CD14-positive monocyte (primary cell): ENCODE data around the gene CES4A. TPM values are rescaled to one million over a fixed set of nuclear protein-coding genes. Genes with fewer than 3 reads are reported as not detected.

Experiments used
- DNase-seq, 3 donors: peaks; one replicate each; pipeline ENCODE4 v3.0.0-alpha.2; 2011 to 2022
- H2AFZ ChIP-seq: 2 replicates; pipeline ENCODE4 v1.6.0; 2012; ENCODE audit warnings: mild to moderate bottlenecking, low read depth, low read length, inconsistent platforms; ENCODE audit not compliant: insufficient read depth, poor library complexity, severe bottlenecking
- H3K27ac ChIP-seq, 2 donors: 1 replicate in 1 of 2; 2 replicates in 1 of 2; pipeline ENCODE4 v1.5.1; 2012 to 2013; ENCODE audit warnings: low read length in 2 of 2, control low read depth in 1 of 2, inconsistent platforms in 1 of 2, low read depth in 1 of 2, mild to moderate bottlenecking in 1 of 2
- H3K27me3 ChIP-seq, 2 donors: one replicate each; pipeline versions ENCODE4 v1.6.0 to v1.6.1; 2011 to 2013; ENCODE audit warnings: low read length in 2 of 2; ENCODE audit not compliant: control insufficient read depth in 2 of 2, insufficient read depth in 2 of 2
- H3K36me3 ChIP-seq, 2 donors: replicated peaks in 1 of 2; 1 replicate in 1 of 2; 2 replicates in 1 of 2; pipeline versions ENCODE4 v1.5.1 to v1.6.1; 2012 to 2013; ENCODE audit warnings: low read length in 2 of 2, control low read depth in 1 of 2, inconsistent platforms in 1 of 2, mild to moderate bottlenecking in 1 of 2; ENCODE audit not compliant: insufficient read depth in 2 of 2, control insufficient read depth in 1 of 2
- H3K4me1 ChIP-seq, 2 donors: 1 replicate in 1 of 2; 2 replicates in 1 of 2; pipeline versions ENCODE4 v1.5.1 to v1.6.1; 2012 to 2013; ENCODE audit warnings: low read length in 2 of 2, control low read depth in 1 of 2, inconsistent platforms in 1 of 2, mild to moderate bottlenecking in 1 of 2, moderate library complexity in 1 of 2; ENCODE audit not compliant: insufficient read depth in 2 of 2, control insufficient read depth in 1 of 2
- H3K4me2 ChIP-seq: replicated peaks from 2 replicates; pipeline ENCODE3; 2012; ENCODE audit warnings: low read length, moderate library complexity, mild to moderate bottlenecking; ENCODE audit not compliant: poor library complexity, severe bottlenecking; ENCODE audit errors: extremely low read depth
- H3K4me3 ChIP-seq, 3 experiments: fragments of 200-600 bp in 1 of 3; sonication (generic) in 1 of 3; replicated peaks in 1 of 3; 1 replicate in 2 of 3; 2 replicates in 1 of 3; pipeline ENCODE4 v1.5.1; 2011 to 2013; ENCODE audit warnings: low read length in 3 of 3, mild to moderate bottlenecking in 3 of 3, control low read depth in 2 of 3, low read depth in 2 of 3, inconsistent platforms in 1 of 3, moderate library complexity in 1 of 3
- H3K79me2 ChIP-seq: 2 replicates; pipeline ENCODE4 v1.6.0; 2012; ENCODE audit warnings: mild to moderate bottlenecking, control low read depth, inconsistent platforms, low read length, moderate library complexity; ENCODE audit not compliant: insufficient read depth
- H3K9ac ChIP-seq: 2 replicates; pipeline ENCODE4 v1.6.0; 2017; ENCODE audit warnings: low read length, mild to moderate bottlenecking; ENCODE audit not compliant: insufficient read depth, poor library complexity, severe bottlenecking
- H3K9me3 ChIP-seq, 2 donors: replicated peaks in 1 of 2; 1 replicate in 1 of 2; 2 replicates in 1 of 2; pipeline versions ENCODE4 v1.5.1 to v1.6.1; 2012 to 2013; ENCODE audit warnings: low read length in 2 of 2, control low read depth in 1 of 2; ENCODE audit not compliant: control insufficient read depth in 1 of 2, insufficient read depth in 1 of 2
- H4K20me1 ChIP-seq: 2 replicates; pipeline ENCODE4 v1.6.0; 2012; ENCODE audit warnings: mild to moderate bottlenecking, low read length, control low read depth, moderate library complexity; ENCODE audit not compliant: insufficient read depth
- H3K27ac Mint-ChIP-seq, 7 donors: one replicate each; pipeline ENCODE4 v1.8.0; 2020; ENCODE audit warnings: mild to moderate bottlenecking in 7 of 7, mixed read lengths in 7 of 7, moderate library complexity in 6 of 7, inconsistent platforms in 2 of 7
- H3K27me3 Mint-ChIP-seq, 3 donors: one replicate each; pipeline ENCODE4 v1.8.0; 2021 to 2022; ENCODE audit warnings: low read depth in 3 of 3, mild to moderate bottlenecking in 3 of 3, mixed read lengths in 3 of 3, moderate library complexity in 3 of 3, inconsistent platforms in 1 of 3
- H3K36me3 Mint-ChIP-seq, 2 donors: one replicate each; pipeline ENCODE4 v1.8.0; 2020; ENCODE audit warnings: mixed read lengths in 2 of 2, inconsistent platforms in 1 of 2, mild to moderate bottlenecking in 1 of 2
- H3K4me1 Mint-ChIP-seq: one replicate; pipeline ENCODE4 v1.8.0; 2020; ENCODE audit warnings: mild to moderate bottlenecking, mixed read lengths
- H3K4me3 Mint-ChIP-seq, 2 donors: one replicate each; pipeline ENCODE4 v1.8.0; 2020; ENCODE audit warnings: mild to moderate bottlenecking in 2 of 2, mixed read lengths in 2 of 2, moderate library complexity in 1 of 2
- H3K9me3 Mint-ChIP-seq, 7 donors: one replicate each; pipeline ENCODE4 v1.8.0; 2020 to 2022; ENCODE audit warnings: mixed read lengths in 7 of 7, mild to moderate bottlenecking in 6 of 7, moderate library complexity in 6 of 7, inconsistent platforms in 2 of 7
- CTCF ChIP-seq: fragments of 200-600 bp; IDR thresholded peaks from one replicate; pipeline ENCODE4 v1.8.0; 2022; ENCODE audit warnings: antibody characterized with exemption, mild to moderate bottlenecking
- WGBS: methylation state at CpG from one replicate; pipeline ENCODE4 v1.1.5; 2013; ENCODE audit warnings: missing lambda C conversion rate; ENCODE audit not compliant: insufficient coverage; 5-methylcytosine and 5-hydroxymethylcytosine counted together
- intact Hi-C, 2 donors: fragments of 100-400 bp; cut with micrococcal nuclease; formaldehyde crosslinking; loops; one replicate each; pipeline versions ENCODE4 v1.15.0 to v1.15.1; 2023
- polyA plus RNA-seq, 3 donors: library from polyadenylated mRNA; depleted of rRNA in 1 of 3; unstranded in 2 of 3; stranded (reverse) in 1 of 3; fragments of 300-500 nt in 2 of 3; fragments of >200 nt in 1 of 3; fragmentation: Illumina TruSeq in 2 of 3; gene quantifications; 1 replicate in 2 of 3; 2 replicates in 1 of 3; pipeline ENCODE4 v1.2.3, GENCODE V29; 2012 to 2021

Gene CES4A
- polyA plus RNA-seq, 3 donors = 3.3 to 47.6 (median 4.1) TPM

- peaks cover 0 to 6% of the 10 kb centered on the region in 2 donors for H3K27me3 ChIP-seq
- H3K4me1 ChIP-seq = no peaks in the 10 kb centered on the region
- Mint-ChIP-seq H3K27ac (no peak overlapping the region), H3K9me3 (no peaks in the 10 kb centered on the region), H3K36me3 (no peaks in the 10 kb centered on the region), H3K4me1 (peaks cover 7% of the 10 kb centered on the region), H3K27me3 (peaks cover 15 to 31% (median 17%) of the 10 kb centered on the region in 3 donors), H3K4me3 (peak overlapping the region in 1 of 2 donors; percentile 75)
- no peak overlapping the region for H3K27ac ChIP-seq
- TF ChIP-seq CTCF = no peak
- intact Hi-C loops = no loop called here
- no peaks in the 10 kb centered on the region for H3K36me3 ChIP-seq
- H3K9me3 ChIP-seq = no peaks in the 10 kb centered on the region
- H3K4me3 ChIP-seq = no peak overlapping the region
- H4K20me1 ChIP-seq = no peaks in the 10 kb centered on the region
- no peak overlapping the region for H3K9ac ChIP-seq
- DNase-seq = no peak
- H2AFZ ChIP-seq = no peak overlapping the region
- H3K4me2 ChIP-seq = no peak overlapping the region
- no peaks in the 10 kb centered on the region for H3K79me2 ChIP-seq
- WGBS = 100% methylated on average over 4 of the region's 14 CpGs
Observed at GRCh38 chr16:66975302-66975893, 13.0 kb upstream of the CES4A start.

GRCh38 chr16:66976746-66977145 is 11.6 kb upstream of the CES4A start:
- Mint-ChIP-seq H3K27me3 (peaks cover 17 to 31% (median 20%) of the 10 kb centered on the region in 3 donors), H3K4me1 (peaks cover 7% of the 10 kb centered on the region), H3K36me3 (no peaks in the 10 kb centered on the region), H3K27ac (no peak overlapping the region), H3K4me3 (no peak overlapping the region), H3K9me3 (no peaks in the 10 kb centered on the region)
- Histone ChIP-seq H3K79me2 (no peaks in the 10 kb centered on the region), H3K4me1 (no peaks in the 10 kb centered on the region), H3K27me3 (peaks cover 0 to 6% of the 10 kb centered on the region in 2 donors), H3K9ac (no peak overlapping the region), H3K9me3 (no peaks in the 10 kb centered on the region), H4K20me1 (no peaks in the 10 kb centered on the region), H2AFZ (no peak overlapping the region), H3K27ac (no peak overlapping the region), H3K4me3 (no peak overlapping the region), H3K36me3 (no peaks in the 10 kb centered on the region), H3K4me2 (no peak overlapping the region)
- 54% methylated on average over 13 of the region's 13 CpGs for WGBS
- no peak for DNase-seq
- intact Hi-C loops = loop anchor here (2.0 kb wide), 1 partner anchor 178 kb away; no protein-coding TSS in a partner anchor
- no peak for TF ChIP-seq CTCF
